ENCODE results near the gene GFER. TPM values are rescaled to one million over a fixed set of nuclear protein-coding genes. Genes with fewer than 3 reads are reported as not detected.
A peak's percentile ranks its signal among the peaks of the same experiment; 100 is the strongest.

The GFER gene
- total and polyA plus RNA-seq, 2 donors (not counting 1 experiment from before 2014, with no cell fraction given) = 15.6 to 30.4 TPM

- POLR2A ChIA-PET = interaction anchor here (0.6 to 1.5 kb wide), 4 partner anchors 9 to 858 kb away, joined by 3 to 9 read pairs (median 5); partner anchors contain the start of gene TRAF7
- Histone ChIP-seq H3K36me3 (replicated peaks in 1 of 2; ENCODE audit: control extremely low read depth in 1 of 2, control insufficient read depth in 1 of 2, extremely low read depth in 1 of 2, insufficient read depth in 2 of 2, low read length in 1 of 2) (no peaks in the 10 kb centered on the region), H3K27me3 (replicated peaks in 1 of 4; ENCODE audit: control extremely low read depth in 1 of 4, control insufficient read depth in 3 of 4, insufficient read depth in 4 of 4, low read length in 3 of 4) (peaks cover 0 to 65% (median 27%) of the 10 kb centered on the region in 4 experiments), H3K4me1 (ENCODE audit: control insufficient read depth in 2 of 2, insufficient read depth in 2 of 2, low read length in 2 of 2) (peaks cover 34 to 41% of the 10 kb centered on the region in 2 donors), H3K79me2 (ENCODE audit: control insufficient read depth, insufficient read depth, low read length) (no peaks in the 10 kb centered on the region), H3K27ac (ENCODE audit: low read length in 2 of 2) (no peak overlapping the region), H4K20me1 (ENCODE audit: control insufficient read depth, insufficient read depth, low read length, poor library complexity, severe bottlenecking) (no peaks in the 10 kb centered on the region), H3K9ac (ENCODE audit: low read length) (peak overlapping the region; percentile 61), H3K9me3 (ENCODE audit: control extremely low read depth in 1 of 3, control insufficient read depth in 2 of 3, insufficient read depth in 1 of 3, low read length in 2 of 3) (no peaks in the 10 kb centered on the region), H3K4me2 (replicated peaks; ENCODE audit: low read depth, low read length, poor library complexity, severe bottlenecking) (peak overlapping the region; percentile 81), H3K4me3 (ENCODE audit: control extremely low read depth in 1 of 5, extremely low read depth in 1 of 5, insufficient read depth in 1 of 5, low read depth in 2 of 5, low read length in 4 of 5) (peak overlapping the region in 4 of 5 experiments; percentile 34 to 57 (median 42)), H2AFZ (ENCODE audit: insufficient read depth, low read depth, low read length, poor library complexity, severe bottlenecking) (peak overlapping the region; percentile 93)
- intact Hi-C loops (cut with micrococcal nuclease) = loop anchor here (1.0 to 10.0 kb wide), 8 partner anchors 14 to 481 kb away; partner anchors contain the start of genes E4F1, ECI1, NTHL1 and RPS2
- ATAC-seq (ENCODE audit: low read depth) (peak; percentile 94), DNase-seq (peak; percentile 94)
- peak; percentile 90 for TF ChIP-seq CTCF (IDR thresholded peaks at IDR 0.05)
- no peak for TF ChIP-seq EZH2 (IDR thresholded peaks at IDR 0.05; ENCODE audit: borderline replicate concordance, insufficient read depth, low read depth, low read length, poor library complexity, severe bottlenecking)
- peak overlapping the region; percentile 88 for H3K4me3 Mint-ChIP-seq
- H3K9me3 Mint-ChIP-seq (ENCODE audit: insufficient read depth) = no peaks in the 10 kb centered on the region
- H3K27me3 Mint-ChIP-seq = peaks cover 25% of the 10 kb centered on the region
- 14% methylated on average over 49 of the region's 53 CpGs for WGBS (ENCODE audit: insufficient coverage)
- H3K27ac Mint-ChIP-seq = peak overlapping the region; percentile 85
- CTCF ChIA-PET = interaction anchor here (0.6 to 4.7 kb wide), 19 partner anchors 10 to 478 kb away, joined by 3 to 35 read pairs (median 4); partner anchors contain the start of genes NTHL1, PKD1, RAB26 and TRAF7
- peaks cover 19% of the 10 kb centered on the region for H3K4me1 Mint-ChIP-seq
Measured at GRCh38 chr16:2023092-2024031, 39.4 kb downstream of the GFER start.
